SU-DHL-6 (cell line): ENCODE measurements around the gene CLSTN2.

Source experiments
- H2AFZ ChIP-seq: fragments of 200-600 bp; sonication (generic); 2 replicates; pipeline ENCODE4 v1.6.1; 2014; ENCODE audit warnings: low read depth, mild to moderate bottlenecking, moderate library complexity, mixed read lengths, antibody characterized with exemption, low read length; ENCODE audit not compliant: severe bottlenecking
- H3F3A ChIP-seq: fragments of 200-600 bp; shearing (Covaris generic); 2 replicates; pipeline ENCODE4 v1.6.0; 2016; ENCODE audit warnings: antibody characterized with exemption, mild to moderate bottlenecking; ENCODE audit not compliant: insufficient read depth
- H3K27ac ChIP-seq: fragments of 200-600 bp; sonication (generic); 2 replicates; pipeline ENCODE4 v1.5.1; 2016; ENCODE audit warnings: low read depth, mild to moderate bottlenecking, low read length, moderate library complexity, mixed read lengths
- H3K27me3 ChIP-seq: fragments of 200-600 bp; sonication (generic), shearing (Covaris generic); 2 replicates; pipeline ENCODE4 v1.6.0; 2014; ENCODE audit warnings: mild to moderate bottlenecking, low read length
- H3K36me3 ChIP-seq: fragments of 200-600 bp; sonication (generic); 2 replicates; pipeline ENCODE4 v1.6.1; 2014; ENCODE audit warnings: mild to moderate bottlenecking, low read length, mixed read lengths
- H3K4me2 ChIP-seq: fragments of 300-600, 200-600 bp; shearing (Covaris generic), sonication (generic); 2 replicates; pipeline ENCODE4 v1.6.0; 2014; ENCODE audit warnings: low read length, low read depth, mild to moderate bottlenecking; ENCODE audit not compliant: poor library complexity, severe bottlenecking
- H3K4me3 ChIP-seq: fragments of 200-600 bp; sonication (generic); 2 replicates; pipeline ENCODE4 v1.5.1; 2014; ENCODE audit warnings: antibody characterized with exemption, low read length, mild to moderate bottlenecking, mixed read lengths; ENCODE audit not compliant: insufficient read depth, poor library complexity, severe bottlenecking
- H3K79me2 ChIP-seq: fragments of 200-600 bp; sonication (generic); 2 replicates; pipeline ENCODE4 v1.6.1; 2014; ENCODE audit warnings: mild to moderate bottlenecking, low read length, moderate library complexity; ENCODE audit not compliant: insufficient read depth
- H3K9ac ChIP-seq: fragments of 200-600 bp; sonication (generic); 2 replicates; pipeline ENCODE4 v1.7.0; 2014; ENCODE audit warnings: mild to moderate bottlenecking, low read length
- H3K9me2 ChIP-seq: fragments of 200-600 bp; sonication (generic); replicated peaks from 2 replicates; pipeline ENCODE4 v1.6.1; 2014; ENCODE audit warnings: low read length; ENCODE audit not compliant: insufficient read depth
- H3K9me3 ChIP-seq: fragments of 200-600 bp; sonication (generic); 2 replicates; pipeline ENCODE4 v1.6.1; 2014; ENCODE audit warnings: low read length, mixed read lengths; ENCODE audit not compliant: insufficient read depth
- H4K20me1 ChIP-seq: fragments of 200-600 bp; sonication (generic); 2 replicates; pipeline ENCODE4 v1.6.1; 2014; ENCODE audit warnings: low read depth, mild to moderate bottlenecking, antibody characterized with exemption, low read length, moderate library complexity, mixed read lengths
- EZH2phosphoT487 ChIP-seq: fragments of 200-600 bp; sonication (generic), shearing (Covaris generic); conservative IDR thresholded peaks from 2 replicates; pipeline ENCODE4 v1.6.1; 2018; ENCODE audit warnings: mild to moderate bottlenecking, antibody characterized with exemption, low read length, moderate library complexity, mixed read lengths
- TF ChIP-seq, protein P1 (sequence below): fragments of 200-600 bp; sonication (generic); IDR thresholded peaks from one replicate; pipeline ENCODE4 v1.5.1; 2017; ENCODE audit warnings: antibody characterized with exemption, mild to moderate bottlenecking, low read length, moderate library complexity; ENCODE audit not compliant: insufficient read depth, poor library complexity, severe bottlenecking

The CLSTN2 gene

DNA sequence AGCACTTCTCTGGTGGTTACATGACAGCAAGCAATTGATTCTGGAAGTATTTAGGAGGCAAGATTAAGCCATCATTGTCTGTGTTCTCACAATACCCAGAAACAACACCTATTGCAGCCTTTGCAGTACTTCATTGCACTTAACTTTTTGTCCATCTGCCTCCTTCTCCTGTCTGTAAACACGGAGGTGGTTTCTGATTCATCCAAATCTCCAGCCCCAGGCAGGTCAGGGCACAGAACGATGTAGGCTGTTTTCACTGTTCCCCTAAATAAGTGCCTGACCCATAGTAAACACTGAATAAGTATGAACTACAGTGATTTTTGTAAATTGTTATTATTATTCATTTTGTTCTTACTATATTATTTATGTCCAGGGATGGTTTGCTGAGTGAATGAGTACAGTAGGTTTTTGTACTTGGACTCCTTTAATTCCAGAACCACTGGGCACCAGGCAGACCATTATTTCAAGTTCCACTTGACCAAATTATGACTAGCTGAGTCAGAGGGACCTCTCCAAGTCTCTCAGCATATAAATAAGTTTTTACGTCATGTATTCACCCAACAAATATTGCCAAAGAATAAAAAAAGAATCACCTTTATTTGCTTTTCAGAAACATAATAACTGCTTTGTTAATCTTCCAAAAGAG lies 459.6 kb downstream of the CLSTN2 start:
- Histone ChIP-seq H3F3A (no peaks in the 10 kb centered on the region), H3K9me2 (no peaks in the 10 kb centered on the region; the same call in 1 of the 2 replicates), H3K27me3 (no peaks in the 10 kb centered on the region), H4K20me1 (no peaks in the 10 kb centered on the region), H3K4me2 (no peak overlapping the region), H3K9me3 (no peaks in the 10 kb centered on the region), H3K9ac (no peak overlapping the region), H3K79me2 (no peaks in the 10 kb centered on the region), H3K36me3 (no peaks in the 10 kb centered on the region), H2AFZ (no peak overlapping the region), H3K4me3 (no peak overlapping the region), H3K27ac (no peak overlapping the region)
- TF ChIP-seq, protein P1, sequence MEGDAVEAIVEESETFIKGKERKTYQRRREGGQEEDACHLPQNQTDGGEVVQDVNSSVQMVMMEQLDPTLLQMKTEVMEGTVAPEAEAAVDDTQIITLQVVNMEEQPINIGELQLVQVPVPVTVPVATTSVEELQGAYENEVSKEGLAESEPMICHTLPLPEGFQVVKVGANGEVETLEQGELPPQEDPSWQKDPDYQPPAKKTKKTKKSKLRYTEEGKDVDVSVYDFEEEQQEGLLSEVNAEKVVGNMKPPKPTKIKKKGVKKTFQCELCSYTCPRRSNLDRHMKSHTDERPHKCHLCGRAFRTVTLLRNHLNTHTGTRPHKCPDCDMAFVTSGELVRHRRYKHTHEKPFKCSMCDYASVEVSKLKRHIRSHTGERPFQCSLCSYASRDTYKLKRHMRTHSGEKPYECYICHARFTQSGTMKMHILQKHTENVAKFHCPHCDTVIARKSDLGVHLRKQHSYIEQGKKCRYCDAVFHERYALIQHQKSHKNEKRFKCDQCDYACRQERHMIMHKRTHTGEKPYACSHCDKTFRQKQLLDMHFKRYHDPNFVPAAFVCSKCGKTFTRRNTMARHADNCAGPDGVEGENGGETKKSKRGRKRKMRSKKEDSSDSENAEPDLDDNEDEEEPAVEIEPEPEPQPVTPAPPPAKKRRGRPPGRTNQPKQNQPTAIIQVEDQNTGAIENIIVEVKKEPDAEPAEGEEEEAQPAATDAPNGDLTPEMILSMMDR = no peak
- TF ChIP-seq EZH2phosphoT487 = no peak

- TF ChIP-seq, protein P1 = no peak
- TF ChIP-seq EZH2phosphoT487 = no peak
- Histone ChIP-seq H3K27me3 (no peaks in the 10 kb centered on the region), H3K79me2 (no peaks in the 10 kb centered on the region), H3F3A (no peaks in the 10 kb centered on the region), H3K27ac (no peak overlapping the region), H3K9me2 (no peaks in the 10 kb centered on the region; the same call in 1 of the 2 replicates), H4K20me1 (no peaks in the 10 kb centered on the region), H3K4me2 (no peak overlapping the region), H3K9me3 (no peaks in the 10 kb centered on the region), H3K36me3 (no peaks in the 10 kb centered on the region), H3K4me3 (no peak overlapping the region), H3K9ac (no peak overlapping the region), H2AFZ (no peak overlapping the region)
Measured at GRCh38 chr3:140395134-140396075, 460.4 kb downstream of the CLSTN2 start.

GRCh38 chr3:140396110-140396509 lies 461.1 kb downstream of the CLSTN2 start:
- no peak for TF ChIP-seq EZH2phosphoT487
- TF ChIP-seq, protein P1 = no peak
- H3K9ac ChIP-seq = no peak overlapping the region
- no peaks in the 10 kb centered on the region for H3K9me3 ChIP-seq
- no peaks in the 10 kb centered on the region for H4K20me1 ChIP-seq
- H3K9me2 ChIP-seq = no peaks in the 10 kb centered on the region; the same call in 1 of the 2 replicates
- no peaks in the 10 kb centered on the region for H3F3A ChIP-seq
- H3K4me3 ChIP-seq = no peak overlapping the region
- no peaks in the 10 kb centered on the region for H3K79me2 ChIP-seq
- H2AFZ ChIP-seq = no peak overlapping the region
- no peaks in the 10 kb centered on the region for H3K36me3 ChIP-seq
- H3K27ac ChIP-seq = no peak overlapping the region
- H3K27me3 ChIP-seq = no peaks in the 10 kb centered on the region
- H3K4me2 ChIP-seq = no peak overlapping the region
